Hematopoietic multipotent progenitor cell treated with erythropoietin and hydrocortisone succinate and interleukin-3 and kit ligand, for 8 days (in vitro differentiated cells): ENCODE measurements around the gene RAB11FIP4.

Experiments used
- DNase-seq: peaks from one replicate; pipeline ENCODE4 v3.0.0-alpha.2; 2015

Gene RAB11FIP4

GRCh38 chr17:31508288-31509094, 117.0 kb downstream of the RAB11FIP4 start:
- DNase-seq = peak; percentile 91

- no peak for DNase-seq
Observed at GRCh38 chr17:31509095-31509804, 117.8 kb downstream of the RAB11FIP4 start.

GRCh38 chr17:31509805-31510177, 118.3 kb downstream of the RAB11FIP4 start:
- no peak for DNase-seq

GRCh38 chr17:31510308-31511194, 119.1 kb downstream of the RAB11FIP4 start:
- no peak for DNase-seq

GRCh38 chr17:31511195-31511578, 119.7 kb downstream of the RAB11FIP4 start:
- no peak for DNase-seq

- no peak for DNase-seq
Observed at GRCh38 chr17:31511580-31511979, 120.1 kb downstream of the RAB11FIP4 start.

GRCh38 chr17:31512104-31512740, 120.7 kb downstream of the RAB11FIP4 start:
- no peak for DNase-seq

- no peak for DNase-seq
Observed at GRCh38 chr17:31512796-31513195, 121.3 kb downstream of the RAB11FIP4 start.

- no peak for DNase-seq
Observed at GRCh38 chr17:31513731-31514427, 122.4 kb downstream of the RAB11FIP4 start.

- no peak for DNase-seq
Observed at GRCh38 chr17:31515267-31515666, 123.8 kb downstream of the RAB11FIP4 start.

GRCh38 chr17:31517524-31517923, 126.0 kb downstream of the RAB11FIP4 start:
- DNase-seq = no peak

GRCh38 chr17:31518478-31518877, 127.0 kb downstream of the RAB11FIP4 start:
- DNase-seq = no peak

- no peak for DNase-seq
Observed at GRCh38 chr17:31521632-31522283, 130.3 kb downstream of the RAB11FIP4 start.

GRCh38 chr17:31522284-31522931, 130.9 kb downstream of the RAB11FIP4 start:
- no peak for DNase-seq

GRCh38 chr17:31522987-31523495, 131.6 kb downstream of the RAB11FIP4 start:
- DNase-seq = no peak

- no peak for DNase-seq
Observed at GRCh38 chr17:31523862-31524730, 132.6 kb downstream of the RAB11FIP4 start.

- DNase-seq = peak; percentile 72
Observed at GRCh38 chr17:31524926-31525800, 133.7 kb downstream of the RAB11FIP4 start.

GRCh38 chr17:31525801-31526549, 134.5 kb downstream of the RAB11FIP4 start:
- no peak for DNase-seq
